ENCODE measurements around the gene PARP1. TPM values are rescaled to one million over a fixed set of nuclear protein-coding genes. Genes with fewer than 3 reads are reported as not detected.
"Not testable (repeated sequence)": the region's sequence is repeated elsewhere in the genome, so short reads cannot be mapped to it uniquely, and the experiment has no call there.

The PARP1 gene
- total RNA-seq, 1 donor from 2014 or later, result 237 TPM

- Histone ChIP-seq H3K79me2 (ENCODE audit: low read depth) (no peaks in the 10 kb centered on the region), H3K4me3 (no peak overlapping the region), H3K9ac (no peak overlapping the region), H3K27ac (no peak overlapping the region), H3K36me3 (no peaks in the 10 kb centered on the region), H3K9me3 (ENCODE audit: low read depth) (no peaks in the 10 kb centered on the region), H3K27me3 (no peaks in the 10 kb centered on the region), H3K4me1 (no peaks in the 10 kb centered on the region), H4K20me1 (ENCODE audit: low read depth) (no peaks in the 10 kb centered on the region), H2AFZ (replicated peaks) (no peak overlapping the region), H3F3A (ENCODE audit: low read depth) (no peaks in the 10 kb centered on the region), H3K4me2 (no peak overlapping the region)
- TF ChIP-seq EZH2 (IDR thresholded peaks at IDR 0.05), result no peak
- TF ChIP-seq EZH2phosphoT487 (IDR thresholded peaks at IDR 0.05), result no peak
- TF ChIP-seq CTCF (IDR thresholded peaks at IDR 0.05), result no peak
- Mint-ChIP-seq H3K27me3 (ENCODE audit: insufficient read depth, low read depth) (peaks cover 8% of the 10 kb centered on the region), H3K36me3 (peaks cover 2% of the 10 kb centered on the region), H3K9me3 (peaks cover 16% of the 10 kb centered on the region), H3K4me1 (no peaks in the 10 kb centered on the region), H3K27ac (no peak overlapping the region), H3K4me3 (no peak overlapping the region)
- no peak for DNase-seq (ENCODE audit: low spot score)
These were observed 65.2 kb downstream of the PARP1 start for GRCh38 chr1:226342656-226343055.

GRCh38 chr1:226340111-226340510, 67.8 kb downstream of the PARP1 start:
- H3K9ac ChIP-seq; H2AFZ ChIP-seq (replicated peaks); H3K4me3 ChIP-seq; H3F3A ChIP-seq (ENCODE audit: low read depth); H3K4me2 ChIP-seq; H3K27me3 ChIP-seq; H3K9me3 ChIP-seq (ENCODE audit: low read depth); H4K20me1 ChIP-seq (ENCODE audit: low read depth); H3K36me3 Mint-ChIP-seq; H3K79me2 ChIP-seq (ENCODE audit: low read depth); H3K4me1 Mint-ChIP-seq; H3K27ac ChIP-seq; H3K27me3 Mint-ChIP-seq (ENCODE audit: insufficient read depth, low read depth); H3K4me3 Mint-ChIP-seq; DNase-seq (ENCODE audit: low spot score); H3K4me1 ChIP-seq; H3K36me3 ChIP-seq; H3K27ac Mint-ChIP-seq: not testable (repeated sequence)
- H3K9me3 Mint-ChIP-seq, result peaks cover 16% of the 10 kb centered on the region

- H3K36me3 ChIP-seq, result no peaks in the 10 kb centered on the region
- H3K4me2 ChIP-seq, result no peak overlapping the region
- no peak overlapping the region for H3K27ac Mint-ChIP-seq
- DNase-seq (ENCODE audit: low spot score), result no peak
- no peaks in the 10 kb centered on the region for H3K4me1 ChIP-seq
- no peaks in the 10 kb centered on the region for H3K27me3 ChIP-seq
- peaks cover 8% of the 10 kb centered on the region for H3K27me3 Mint-ChIP-seq (ENCODE audit: insufficient read depth, low read depth)
- no peaks in the 10 kb centered on the region for H3K79me2 ChIP-seq (ENCODE audit: low read depth)
- H3K4me3 ChIP-seq, result no peak overlapping the region
- H2AFZ ChIP-seq (replicated peaks), result no peak overlapping the region
- H3K4me3 Mint-ChIP-seq, result no peak overlapping the region
- H3K27ac ChIP-seq, result no peak overlapping the region
- H3K4me1 Mint-ChIP-seq, result peaks cover 4% of the 10 kb centered on the region
- no peaks in the 10 kb centered on the region for H3F3A ChIP-seq (ENCODE audit: low read depth)
- H3K9me3 ChIP-seq (ENCODE audit: low read depth), result no peaks in the 10 kb centered on the region
- no peak overlapping the region for H3K9ac ChIP-seq
- peaks cover 6% of the 10 kb centered on the region for H3K9me3 Mint-ChIP-seq
- H3K36me3 Mint-ChIP-seq, result no peaks in the 10 kb centered on the region
- TF ChIP-seq EZH2 (IDR thresholded peaks at IDR 0.05) (no peak), CTCF (IDR thresholded peaks at IDR 0.05) (no peak), EZH2phosphoT487 (IDR thresholded peaks at IDR 0.05) (no peak)
- no peaks in the 10 kb centered on the region for H4K20me1 ChIP-seq (ENCODE audit: low read depth)
These were observed 70.5 kb downstream of the PARP1 start for GRCh38 chr1:226337276-226337875.

GRCh38 chr1:226335661-226336060, 72.2 kb downstream of the PARP1 start:
- Histone ChIP-seq H3K79me2 (ENCODE audit: low read depth) (no peaks in the 10 kb centered on the region), H3K27me3 (no peaks in the 10 kb centered on the region), H3K27ac (no peak overlapping the region), H3K4me1 (no peaks in the 10 kb centered on the region), H3F3A (ENCODE audit: low read depth) (no peaks in the 10 kb centered on the region), H4K20me1 (ENCODE audit: low read depth) (no peaks in the 10 kb centered on the region), H3K9me3 (ENCODE audit: low read depth) (no peaks in the 10 kb centered on the region), H3K36me3 (no peaks in the 10 kb centered on the region), H3K4me3 (no peak overlapping the region), H3K4me2 (no peak overlapping the region), H2AFZ (replicated peaks) (no peak overlapping the region), H3K9ac (no peak overlapping the region)
- Mint-ChIP-seq H3K4me3 (no peak overlapping the region), H3K36me3 (no peaks in the 10 kb centered on the region), H3K27ac (no peak overlapping the region), H3K9me3 (no peaks in the 10 kb centered on the region), H3K27me3 (ENCODE audit: insufficient read depth, low read depth) (peaks cover 5% of the 10 kb centered on the region), H3K4me1 (peaks cover 4% of the 10 kb centered on the region)
- DNase-seq (ENCODE audit: low spot score), result no peak
- TF ChIP-seq EZH2 (IDR thresholded peaks at IDR 0.05), result no peak
- TF ChIP-seq EZH2phosphoT487 (IDR thresholded peaks at IDR 0.05), result no peak
- no peak for TF ChIP-seq CTCF (IDR thresholded peaks at IDR 0.05)

All from neural progenitor cell (in vitro differentiated cells).